Fibroblast of villous mesenchyme (primary cell): Measurements from ENCODE around the gene EIF4G3. TPM values are rescaled to one million over a fixed set of nuclear protein-coding genes. Genes with fewer than 3 reads are reported as not detected.
"Not testable (repeated sequence)": the region's sequence is repeated elsewhere in the genome, so short reads cannot be mapped to it uniquely, and the experiment has no call there.

Experiments
- DNase-seq: peaks from one replicate; pipeline ENCODE4 v3.0.0-alpha.2; 2010; ENCODE audit warnings: low read depth
- H3K4me3 ChIP-seq: 2 replicates; pipeline ENCODE4 v1.5.1; 2011; ENCODE audit warnings: low read depth, mild to moderate bottlenecking, low read length
- total RNA-seq: library from RNA; depleted of rRNA; stranded (reverse); fragments of >200 nt; gene quantifications from 2 replicates; pipeline ENCODE4 v1.2.3, GENCODE V29; 2012
- TF ChIP-seq, protein P1 (sequence below): IDR thresholded peaks from 2 replicates; pipeline ENCODE4 v1.5.1; 2012; ENCODE audit warnings: low read depth, mild to moderate bottlenecking, low read length; ENCODE audit not compliant: insufficient read depth

The EIF4G3 gene
- total RNA-seq, 1 donor = 66.5 TPM

DNA sequence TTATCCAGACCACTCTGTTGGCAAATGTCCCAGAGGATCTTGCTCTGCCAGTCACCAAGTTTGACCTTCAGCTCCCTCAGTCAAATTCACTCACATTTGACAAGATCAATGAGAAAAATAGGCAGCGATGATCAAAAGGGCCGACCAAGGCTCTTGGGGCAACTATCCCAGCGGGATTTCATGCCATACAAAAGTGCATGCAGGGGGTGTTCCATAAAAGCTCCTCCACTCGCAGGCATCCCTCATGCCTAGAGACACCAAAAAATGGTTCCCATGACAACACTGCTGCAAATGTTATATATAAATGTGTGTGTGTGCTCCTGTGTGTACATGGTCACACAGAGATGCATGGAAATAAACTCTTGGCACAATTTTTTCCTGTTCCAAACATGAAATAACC is 16.2 kb upstream of the EIF4G3 start:
- no peak for DNase-seq
- TF ChIP-seq, protein P1, sequence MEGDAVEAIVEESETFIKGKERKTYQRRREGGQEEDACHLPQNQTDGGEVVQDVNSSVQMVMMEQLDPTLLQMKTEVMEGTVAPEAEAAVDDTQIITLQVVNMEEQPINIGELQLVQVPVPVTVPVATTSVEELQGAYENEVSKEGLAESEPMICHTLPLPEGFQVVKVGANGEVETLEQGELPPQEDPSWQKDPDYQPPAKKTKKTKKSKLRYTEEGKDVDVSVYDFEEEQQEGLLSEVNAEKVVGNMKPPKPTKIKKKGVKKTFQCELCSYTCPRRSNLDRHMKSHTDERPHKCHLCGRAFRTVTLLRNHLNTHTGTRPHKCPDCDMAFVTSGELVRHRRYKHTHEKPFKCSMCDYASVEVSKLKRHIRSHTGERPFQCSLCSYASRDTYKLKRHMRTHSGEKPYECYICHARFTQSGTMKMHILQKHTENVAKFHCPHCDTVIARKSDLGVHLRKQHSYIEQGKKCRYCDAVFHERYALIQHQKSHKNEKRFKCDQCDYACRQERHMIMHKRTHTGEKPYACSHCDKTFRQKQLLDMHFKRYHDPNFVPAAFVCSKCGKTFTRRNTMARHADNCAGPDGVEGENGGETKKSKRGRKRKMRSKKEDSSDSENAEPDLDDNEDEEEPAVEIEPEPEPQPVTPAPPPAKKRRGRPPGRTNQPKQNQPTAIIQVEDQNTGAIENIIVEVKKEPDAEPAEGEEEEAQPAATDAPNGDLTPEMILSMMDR = no peak
- no peak overlapping the region for H3K4me3 ChIP-seq

DNA sequence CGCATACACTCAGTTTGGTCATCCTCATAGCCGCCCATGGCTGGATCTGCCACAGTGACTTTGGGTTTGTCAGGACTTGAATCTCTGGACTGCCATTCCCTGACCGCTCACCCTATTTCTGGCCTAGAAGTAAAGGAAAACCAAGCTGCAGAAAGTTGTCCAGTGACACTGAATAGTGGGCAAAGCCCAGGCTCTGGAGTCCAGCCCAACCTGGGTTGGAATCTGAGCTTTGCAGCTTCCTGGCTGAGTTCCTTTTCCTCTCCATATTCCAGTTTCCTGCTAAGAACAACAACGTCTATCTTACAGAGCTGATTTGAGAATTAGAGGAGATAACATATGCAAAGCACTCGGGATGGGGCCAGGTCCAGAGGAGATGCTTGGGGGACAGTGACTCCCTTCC is 15.6 kb upstream of the EIF4G3 start:
- H3K4me3 ChIP-seq = no peak overlapping the region
- TF ChIP-seq, protein P1 = no peak
- DNase-seq = no peak

DNA sequence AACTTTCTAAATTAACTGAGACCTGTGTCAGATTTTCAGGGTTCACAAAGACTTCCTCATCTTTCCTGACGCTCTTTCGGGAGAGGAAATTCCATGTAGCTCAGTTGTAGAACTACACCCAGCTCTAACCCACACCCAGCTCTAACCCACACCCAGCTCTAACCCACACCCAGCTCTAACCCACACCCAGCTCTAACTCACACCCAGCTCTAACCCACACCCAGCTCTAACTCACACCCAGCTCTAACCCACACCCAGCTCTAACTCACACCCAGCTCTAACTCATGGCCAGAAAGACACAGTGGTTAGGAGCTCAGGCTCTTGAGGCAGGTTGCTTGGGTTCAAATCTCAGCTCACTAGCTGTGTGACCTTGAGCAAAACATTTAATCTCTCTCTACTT is 14.1 kb upstream of the EIF4G3 start:
- not testable (repeated sequence) for DNase-seq, H3K4me3 ChIP-seq

DNA sequence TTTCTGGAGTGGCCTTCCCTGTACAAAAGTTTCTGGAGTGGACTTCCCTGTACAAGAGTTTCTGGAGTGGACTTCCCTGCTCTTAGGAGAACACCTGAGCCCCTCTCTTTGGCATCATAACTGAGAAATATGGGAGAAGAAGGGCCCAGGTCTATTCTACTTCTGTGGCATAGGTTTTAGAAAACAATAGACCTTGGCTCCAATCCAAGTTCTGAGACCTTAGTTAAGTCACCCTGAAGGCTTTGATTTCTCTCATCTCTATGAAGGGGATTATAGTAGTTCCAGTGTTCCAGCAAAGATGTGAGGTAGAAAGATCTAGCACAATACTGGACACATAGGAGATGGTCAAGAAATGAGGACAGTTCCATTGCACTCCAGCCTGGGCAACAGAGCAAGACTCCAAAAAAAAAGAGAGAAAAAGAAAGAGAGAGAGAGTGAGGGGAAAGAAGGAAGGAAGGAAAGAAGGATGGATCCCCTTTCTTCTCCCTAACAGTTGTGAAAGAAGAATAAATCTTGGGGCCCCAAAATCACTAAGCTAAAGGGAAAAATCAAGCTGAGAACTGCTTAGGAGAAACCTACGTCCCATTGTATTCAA is 13.3 kb upstream of the EIF4G3 start:
- DNase-seq = no peak
- TF ChIP-seq, protein P1 = no peak
- no peak overlapping the region for H3K4me3 ChIP-seq

DNA sequence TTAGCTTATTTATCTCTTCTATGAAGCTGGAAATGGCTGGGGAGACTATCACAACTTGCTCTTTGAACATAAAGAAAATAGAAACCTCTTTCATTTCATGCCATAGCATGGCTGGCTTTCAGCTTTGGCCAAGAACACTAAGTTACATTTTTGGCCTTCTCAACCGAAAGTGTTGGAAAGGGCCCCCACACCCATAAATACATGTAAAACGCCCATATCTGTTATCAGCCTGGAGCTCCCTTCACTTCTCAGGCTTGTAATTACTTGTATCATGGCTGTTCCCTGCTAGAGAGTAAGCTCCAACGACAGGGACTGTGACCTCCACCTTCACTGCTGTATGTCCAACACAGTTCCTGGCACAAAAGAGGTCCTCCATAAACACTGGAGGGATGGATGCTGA is 12.7 kb upstream of the EIF4G3 start:
- no peak for DNase-seq
- H3K4me3 ChIP-seq = no peak overlapping the region
- TF ChIP-seq, protein P1 = no peak

DNA sequence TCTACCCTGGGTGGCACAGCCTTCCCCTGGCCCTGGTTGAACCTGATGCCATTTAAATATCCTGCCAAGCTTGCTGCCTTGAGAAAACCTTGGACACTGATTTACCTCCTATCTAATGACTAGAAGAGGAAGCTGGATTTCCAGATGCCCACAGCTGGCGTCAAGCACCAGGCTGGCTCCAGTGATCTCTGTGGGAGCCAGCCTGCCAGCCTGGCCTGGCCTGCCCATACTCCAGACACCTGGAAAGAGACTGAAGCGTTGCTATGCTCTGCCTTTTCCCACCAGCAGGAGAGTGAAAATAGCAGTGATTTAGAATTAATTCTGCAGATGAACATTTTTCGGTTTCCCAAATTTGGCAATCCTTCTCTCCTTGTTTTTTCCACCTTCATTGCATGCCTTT is 11.5 kb upstream of the EIF4G3 start:
- no peak overlapping the region for H3K4me3 ChIP-seq
- TF ChIP-seq, protein P1 = no peak
- DNase-seq = no peak

DNA sequence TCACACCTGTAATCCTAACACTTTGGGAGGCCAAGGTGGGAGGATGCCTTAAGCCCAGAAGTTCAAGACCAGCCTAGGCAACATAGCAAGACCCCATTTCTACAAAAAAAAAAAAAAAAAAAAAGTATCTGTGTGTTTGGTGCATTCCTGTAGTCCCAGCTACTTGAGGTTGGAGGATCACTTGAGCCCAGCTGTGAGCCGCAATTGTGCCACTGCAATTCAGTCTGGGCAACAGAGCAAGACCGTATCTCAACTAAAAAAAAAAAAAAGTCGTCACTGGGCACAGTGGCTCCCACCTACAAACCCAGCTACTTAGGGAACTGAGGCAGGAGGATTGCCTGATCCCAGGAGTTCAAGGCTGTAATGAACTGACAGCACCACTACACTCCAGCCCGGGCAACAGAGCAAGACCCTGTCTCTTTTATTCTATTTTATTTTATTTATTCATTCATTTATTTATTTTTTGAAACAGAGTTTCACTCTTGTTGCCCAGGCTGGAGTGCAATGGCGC is 8.6 kb upstream of the EIF4G3 start:
- no peak overlapping the region for H3K4me3 ChIP-seq
- DNase-seq = no peak
- TF ChIP-seq, protein P1 = no peak
